CMK (cell line): ENCODE results near the gene MS4A6A.
A peak's percentile ranks its signal among the peaks of the same experiment; 100 is the strongest.
"Not testable (repeated sequence)": the region's sequence is repeated elsewhere in the genome, so short reads cannot be mapped to it uniquely, and the experiment has no call there.

Source experiments
- DNase-seq: peaks from one replicate; pipeline ENCODE4 v3.0.0-alpha.2; 2010; ENCODE audit warnings: low read depth

MS4A6A gene, protein sequence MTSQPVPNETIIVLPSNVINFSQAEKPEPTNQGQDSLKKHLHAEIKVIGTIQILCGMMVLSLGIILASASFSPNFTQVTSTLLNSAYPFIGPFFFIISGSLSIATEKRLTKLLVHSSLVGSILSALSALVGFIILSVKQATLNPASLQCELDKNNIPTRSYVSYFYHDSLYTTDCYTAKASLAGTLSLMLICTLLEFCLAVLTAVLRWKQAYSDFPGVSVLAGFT

DNA sequence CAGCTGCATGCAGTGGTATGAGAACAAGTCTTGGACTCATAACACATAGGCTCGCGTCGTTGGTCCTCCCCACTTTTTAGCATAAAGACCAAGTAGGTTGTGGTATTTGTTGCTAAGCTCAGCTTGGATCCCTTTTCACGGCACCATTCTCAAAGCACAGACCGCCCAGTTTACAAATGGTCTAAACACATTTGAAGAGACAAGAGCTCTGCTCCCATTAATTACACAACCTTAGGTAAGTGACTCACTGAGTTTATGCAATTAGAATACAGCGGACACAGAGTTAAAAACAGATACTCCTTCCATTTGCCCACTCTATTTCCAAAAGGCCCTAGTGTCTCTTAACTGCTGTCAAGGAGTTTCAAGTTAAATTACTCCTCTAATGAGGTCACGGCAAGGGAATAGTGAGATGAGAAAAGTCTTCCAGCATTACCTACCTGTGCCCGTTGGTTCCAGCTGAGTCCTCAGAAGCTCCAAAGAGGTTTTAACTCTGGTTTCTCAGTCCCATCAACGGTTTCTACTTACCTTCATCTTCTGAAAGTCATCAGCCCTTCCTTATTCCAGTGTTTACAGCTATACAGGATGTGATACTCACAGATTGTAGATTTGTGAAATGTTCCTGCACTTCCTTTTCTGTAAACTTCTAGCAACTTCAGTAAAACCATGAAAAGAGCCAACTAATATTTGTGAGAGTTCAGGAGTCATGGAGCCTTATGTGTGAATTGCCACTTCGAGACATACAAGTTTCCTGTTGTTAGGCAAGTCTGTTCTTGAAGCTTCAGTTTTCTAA is at the start of gene MS4A6A:
Gene MS4A6A (minus strand): TSS at position 543 of the 790 bp plus-strand sequence. CDS start 1,356 bp downstream, outside the sequence.
- no peak for DNase-seq

DNA sequence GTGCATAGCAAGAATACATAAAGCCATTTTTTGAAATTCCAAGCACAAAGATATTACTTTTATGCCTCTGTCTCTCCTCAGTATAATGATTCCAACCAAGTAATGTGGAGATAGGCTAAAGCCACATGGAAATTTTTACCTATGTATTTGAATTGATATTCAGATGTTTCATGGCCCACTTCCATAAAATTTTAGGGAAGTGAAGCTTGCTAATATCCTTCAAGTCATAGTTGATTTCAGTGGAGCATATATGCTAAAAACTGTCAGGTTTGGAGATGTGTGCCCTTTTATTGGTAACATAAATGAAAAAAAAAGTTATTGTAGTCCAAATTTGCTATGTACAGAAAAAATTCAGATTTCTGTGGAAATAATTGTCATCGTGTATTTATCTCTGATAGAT is 47.8 kb upstream of the MS4A6A start:
- DNase-seq = no peak

DNA sequence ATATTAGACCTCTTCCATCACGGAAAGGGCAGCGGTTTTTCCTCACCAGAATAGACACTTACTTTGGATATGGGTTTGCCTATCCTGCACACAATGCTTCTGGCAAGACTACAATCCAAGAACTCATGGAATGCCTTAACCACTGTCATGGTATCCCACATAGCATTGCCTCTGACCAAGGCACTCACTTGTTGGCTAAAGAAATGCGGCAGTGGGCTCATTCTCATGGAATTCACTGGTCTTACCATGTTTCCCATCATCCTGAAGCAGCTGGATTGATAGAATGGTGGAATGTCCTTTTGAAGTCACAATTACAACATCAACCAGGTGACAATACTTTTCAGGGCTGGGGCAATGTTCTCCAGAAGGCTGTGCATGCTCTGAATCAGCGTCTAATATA is 39.3 kb upstream of the MS4A6A start:
- no peak for DNase-seq

DNA sequence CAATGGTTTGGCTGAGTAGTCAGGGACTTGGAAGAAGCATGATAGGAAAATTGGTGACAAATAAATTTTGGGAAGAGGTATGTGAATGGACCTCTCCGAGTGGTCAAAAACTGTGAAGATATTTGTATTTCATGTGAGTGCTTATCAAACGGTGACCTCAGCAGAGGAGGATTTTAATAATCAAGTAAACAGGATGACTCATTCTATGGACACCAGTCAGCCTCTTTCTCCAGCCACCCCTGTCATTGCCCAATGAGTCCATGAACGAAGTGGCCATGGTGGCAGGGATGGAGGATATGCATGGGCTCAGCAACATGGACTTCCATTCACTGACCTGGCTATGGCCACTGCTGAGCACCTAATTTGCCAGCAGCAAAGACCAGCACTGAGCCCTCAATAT is 38.8 kb upstream of the MS4A6A start:
- DNase-seq = no peak

DNA sequence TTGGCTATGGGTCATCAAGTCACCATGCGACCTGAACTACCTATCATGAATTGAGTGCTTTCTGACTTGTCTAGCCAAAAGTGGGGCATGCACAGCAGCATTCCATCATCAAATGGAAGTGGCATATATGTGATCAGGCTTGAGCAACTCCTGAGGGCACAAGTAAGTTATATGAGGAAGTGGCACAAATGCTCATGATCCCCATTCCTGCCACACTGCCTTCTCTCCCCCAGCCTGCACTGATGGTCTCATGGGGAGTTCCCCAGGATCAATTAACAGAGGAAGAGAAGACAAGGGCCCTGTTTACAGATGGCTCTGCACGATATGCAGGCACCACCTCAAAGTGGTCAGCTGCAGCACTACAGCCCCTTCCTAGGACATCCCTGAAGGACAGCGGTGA is 38.3 kb upstream of the MS4A6A start:
- DNase-seq = no peak

DNA sequence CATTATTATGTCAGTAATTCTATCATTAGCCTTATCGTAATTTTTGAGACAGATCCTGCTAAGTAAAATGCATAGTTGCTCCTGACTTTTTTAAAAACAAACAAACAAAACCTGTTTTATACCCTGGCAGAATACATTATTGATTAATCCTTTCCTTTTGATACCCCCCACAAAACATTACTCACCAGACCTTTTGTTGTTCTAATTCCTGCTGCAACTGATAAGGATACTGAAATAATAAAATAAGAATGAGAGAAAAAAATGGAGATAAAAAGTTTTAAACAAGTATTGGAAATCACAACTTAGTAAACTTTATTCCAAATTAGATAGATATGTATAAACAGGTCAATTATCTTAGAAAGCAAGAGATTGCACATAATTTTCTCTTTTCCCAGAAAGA is 31.5 kb upstream of the MS4A6A start:
- DNase-seq = no peak

DNA sequence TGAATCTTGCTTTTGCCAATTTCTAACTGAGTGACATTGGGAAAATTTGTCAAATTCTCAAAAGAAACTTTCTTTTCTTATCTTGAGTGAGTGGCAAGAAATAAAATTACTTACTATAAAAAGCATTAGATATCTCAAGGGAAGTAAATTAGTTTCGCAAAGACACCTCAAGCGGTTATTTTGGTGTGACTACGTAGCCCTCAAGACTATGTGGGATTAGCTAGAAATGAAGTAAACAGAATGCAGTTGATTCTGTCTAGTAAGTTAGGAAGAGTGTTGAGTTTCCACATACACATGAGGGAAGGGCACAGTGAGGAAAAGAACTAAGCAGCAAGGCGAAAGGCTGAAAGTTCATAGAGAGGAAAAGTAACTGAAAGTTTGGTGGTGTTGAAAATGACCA is 28.3 kb upstream of the MS4A6A start:
- DNase-seq = no peak

DNA sequence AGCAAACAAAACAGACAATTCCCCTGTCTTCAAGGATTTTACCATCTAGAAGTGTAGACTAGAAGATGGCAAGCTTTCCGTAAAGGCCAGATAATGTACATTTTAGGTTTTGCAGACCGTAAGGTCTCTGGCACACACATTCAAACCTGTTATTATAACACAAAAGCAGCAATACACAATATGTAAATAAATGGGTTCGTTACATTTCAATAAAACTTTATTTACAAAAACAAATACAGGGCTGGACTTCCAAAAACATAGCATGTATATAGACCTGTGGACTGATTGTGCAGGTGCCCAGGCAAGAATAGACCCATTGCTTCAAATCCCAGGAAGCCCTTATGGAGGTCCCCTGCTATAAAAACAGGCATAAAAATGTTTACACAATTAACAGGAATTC is 27.1 kb upstream of the MS4A6A start:
- no peak for DNase-seq

DNA sequence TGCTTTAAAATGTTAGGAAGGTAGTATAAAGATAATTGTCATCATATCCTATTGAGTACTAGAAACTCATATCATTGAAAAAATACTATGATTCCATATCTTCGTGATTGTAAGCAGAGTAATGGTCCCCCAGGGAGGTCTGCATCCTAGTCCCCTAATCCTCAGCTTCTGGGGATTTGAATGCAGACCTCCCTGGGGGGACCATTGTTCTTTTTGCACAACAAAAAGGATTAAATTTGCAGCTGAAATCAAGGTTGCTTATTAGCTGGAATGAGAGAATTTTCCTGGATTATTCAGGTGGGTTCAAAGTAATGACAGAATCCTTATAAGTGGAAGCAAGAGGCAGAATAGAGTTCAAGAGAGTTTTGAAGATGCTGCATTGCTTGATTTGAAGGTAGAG is 26.1 kb upstream of the MS4A6A start:
- DNase-seq = no peak

DNA sequence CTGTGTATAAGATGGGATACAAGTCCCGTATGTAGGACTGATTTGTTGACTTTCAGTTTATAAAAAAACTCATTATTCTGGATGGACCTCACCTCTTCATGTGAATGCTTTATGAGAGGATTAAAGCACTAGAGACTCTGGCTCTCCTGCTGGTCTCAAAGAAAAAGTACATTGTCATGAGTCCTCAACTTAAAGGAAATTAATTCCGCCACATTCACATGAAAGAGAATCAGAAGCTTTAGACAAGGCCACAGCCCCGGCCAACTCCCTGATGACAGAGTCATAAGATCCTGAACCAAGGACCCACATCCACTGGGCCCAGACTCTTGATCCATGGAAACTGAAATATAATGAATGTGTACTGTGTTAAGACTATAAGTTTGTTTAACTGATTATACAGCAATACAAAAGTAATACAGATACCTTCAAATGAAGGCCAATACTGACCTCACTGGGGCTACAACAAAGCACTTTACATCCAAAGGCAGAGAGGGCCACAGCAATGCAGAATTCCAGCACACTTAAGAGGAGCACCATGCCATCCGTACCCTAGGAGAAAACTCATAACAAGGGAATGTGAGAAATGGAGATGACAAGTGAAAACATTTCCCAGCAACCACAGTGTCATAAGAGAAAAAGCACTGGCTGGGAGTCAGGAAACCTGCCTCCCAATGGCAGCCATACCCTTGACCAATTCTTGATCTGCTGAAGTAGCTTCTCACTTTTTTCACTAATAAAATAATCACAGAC is 25.4 kb upstream of the MS4A6A start:
- DNase-seq = no peak

DNA sequence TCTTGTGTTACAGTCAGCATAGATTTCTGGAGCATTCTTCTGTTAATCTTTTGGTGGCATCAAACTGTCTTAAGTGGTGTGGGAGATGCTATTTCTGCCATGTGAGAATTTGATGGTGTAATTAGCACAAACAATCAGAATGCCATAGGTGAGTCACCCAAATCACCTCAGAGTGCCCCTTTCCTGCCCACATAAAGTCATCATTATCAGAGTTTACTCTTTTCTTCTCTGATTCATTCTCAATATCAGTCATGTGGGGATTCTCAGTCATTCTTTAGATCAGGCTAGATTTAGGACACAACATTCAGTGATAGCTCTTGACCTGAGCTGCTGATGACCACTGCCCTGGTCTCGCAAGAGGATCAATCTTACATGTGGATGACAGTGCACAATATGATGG is 23.7 kb upstream of the MS4A6A start:
- DNase-seq = no peak

DNA sequence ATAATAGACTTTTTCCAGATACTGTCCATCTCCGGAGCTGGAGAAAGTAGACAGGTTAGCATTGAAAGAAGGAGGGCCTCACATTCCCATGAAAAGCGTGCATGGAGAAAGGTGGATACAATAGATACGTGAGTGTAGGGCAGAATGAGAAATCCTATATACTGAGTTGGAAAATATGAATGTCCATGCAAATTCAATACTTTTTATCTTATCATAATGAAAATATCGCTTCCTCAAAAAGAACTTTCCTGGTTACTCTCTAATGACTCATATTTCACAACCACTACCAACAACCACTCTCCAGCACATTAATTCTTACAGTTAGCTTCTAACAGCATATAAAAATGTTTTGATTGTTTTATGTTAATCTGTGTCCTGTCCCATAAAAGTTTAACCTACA is 22.0 kb upstream of the MS4A6A start:
- no peak for DNase-seq

DNA sequence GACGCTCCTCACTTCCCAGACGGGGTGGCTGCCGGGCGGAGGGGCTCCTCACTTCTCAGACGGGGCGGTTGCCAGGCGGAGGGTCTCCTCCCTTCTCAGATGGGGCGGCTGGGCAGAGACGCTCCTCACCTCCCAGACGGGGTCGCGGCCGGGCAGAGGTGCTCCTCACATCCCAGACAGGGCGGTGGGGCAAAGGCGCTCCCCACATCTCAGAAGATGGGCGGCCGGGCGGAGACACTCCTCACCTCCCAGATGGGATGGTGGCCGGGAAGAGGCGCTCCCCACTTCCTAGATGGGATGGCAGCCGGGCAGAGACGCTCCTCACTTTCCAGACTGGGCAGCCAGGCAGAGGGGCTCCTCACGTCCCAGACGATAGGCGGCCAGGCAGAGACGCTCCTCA is 18.5 kb upstream of the MS4A6A start:
- not testable (repeated sequence) for DNase-seq

DNA sequence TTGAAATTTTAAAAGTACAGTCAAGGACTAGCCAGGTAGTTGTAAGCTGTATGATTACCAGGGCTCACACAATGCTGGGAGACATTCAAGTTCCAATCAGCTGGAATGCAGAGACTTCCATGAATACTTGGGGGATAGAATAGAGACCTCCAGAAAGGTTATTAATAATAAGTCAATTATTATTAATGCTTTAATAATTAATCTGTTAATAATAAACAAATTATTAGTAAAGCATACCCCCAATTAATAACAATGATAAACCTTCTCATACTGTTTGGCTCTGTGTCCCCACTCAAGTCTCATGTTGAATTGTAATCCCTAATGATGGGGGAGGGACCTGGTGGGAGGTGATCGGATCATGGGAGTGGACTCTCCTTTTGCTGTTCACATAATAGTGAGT is 14.6 kb upstream of the MS4A6A start:
- DNase-seq = no peak

DNA sequence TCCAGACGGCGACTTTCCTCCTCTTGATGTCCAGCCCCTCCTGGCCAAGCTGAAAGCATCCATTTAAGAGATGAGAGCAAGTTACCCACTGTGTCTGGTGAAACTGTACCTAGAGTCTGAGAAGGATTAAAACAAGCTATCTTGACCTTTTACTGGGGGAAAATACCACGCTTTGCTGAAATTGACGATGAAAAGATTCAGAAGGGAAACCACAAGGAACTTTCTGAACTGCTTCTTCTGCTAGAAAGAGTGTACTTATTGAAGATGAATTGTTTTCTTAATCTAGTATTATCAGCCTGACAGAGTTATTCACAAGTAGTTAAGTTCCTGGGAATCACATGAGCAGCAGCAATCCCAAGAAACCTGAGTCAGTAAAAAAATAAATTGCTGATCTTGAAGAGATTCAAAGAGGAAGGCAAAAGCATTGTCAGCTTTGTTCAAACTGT is 13.1 kb upstream of the MS4A6A start:
- DNase-seq = no peak

DNA sequence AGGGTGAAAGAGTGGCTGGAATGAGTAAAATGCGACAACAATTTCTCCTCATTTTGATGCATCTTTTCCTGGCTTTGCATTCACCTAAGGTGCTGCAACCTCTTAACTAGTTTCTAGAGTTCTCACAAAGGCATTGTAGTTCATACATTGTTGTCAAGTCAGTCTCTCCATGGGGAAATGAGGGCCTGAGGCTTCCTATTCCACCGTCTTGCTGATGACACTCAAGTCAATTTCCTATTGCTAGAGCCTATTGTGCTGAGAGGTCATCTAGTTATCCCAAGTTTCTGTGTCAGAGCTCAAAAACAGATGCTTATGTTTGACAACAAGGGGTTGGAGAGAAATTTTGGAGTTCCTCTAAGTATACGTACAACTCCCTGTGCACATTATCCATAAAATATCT is 11.6 kb upstream of the MS4A6A start:
- DNase-seq = no peak

DNA sequence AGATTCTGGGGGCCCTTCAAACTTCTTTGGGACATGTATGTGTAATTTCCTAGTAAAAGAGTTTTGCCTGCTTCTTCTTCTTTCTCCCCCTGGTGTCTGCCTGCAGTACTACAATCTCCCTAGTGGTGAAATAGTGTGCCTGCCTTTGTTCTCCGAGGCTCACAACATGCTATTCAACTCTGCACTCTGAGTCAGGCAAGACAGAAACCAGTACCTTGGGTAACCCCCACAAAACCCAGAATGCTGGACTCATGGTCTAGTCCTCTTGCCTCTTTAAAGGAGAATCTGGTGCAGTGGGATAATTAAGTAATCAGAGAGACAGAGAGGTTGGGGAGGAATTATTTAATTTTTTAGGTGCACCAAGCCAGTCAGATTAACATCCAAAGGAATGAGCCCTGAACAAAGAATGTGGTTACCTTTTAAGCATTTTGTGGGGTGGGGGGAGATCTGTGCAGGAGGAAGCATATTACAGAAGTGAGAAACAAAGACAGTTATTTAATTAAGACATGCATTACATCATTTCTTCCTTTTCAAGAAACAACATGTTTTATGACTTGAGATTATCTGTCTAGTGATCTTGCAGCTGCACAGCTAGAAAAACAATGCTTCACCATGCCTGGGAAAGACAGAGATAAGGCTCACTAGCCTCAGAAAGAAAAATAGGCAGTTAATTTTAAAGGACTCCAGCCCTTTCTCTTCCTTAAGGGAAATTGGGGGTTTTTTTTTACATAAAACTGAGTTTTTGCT is 11.0 kb upstream of the MS4A6A start:
- peak; percentile 44 for DNase-seq

DNA sequence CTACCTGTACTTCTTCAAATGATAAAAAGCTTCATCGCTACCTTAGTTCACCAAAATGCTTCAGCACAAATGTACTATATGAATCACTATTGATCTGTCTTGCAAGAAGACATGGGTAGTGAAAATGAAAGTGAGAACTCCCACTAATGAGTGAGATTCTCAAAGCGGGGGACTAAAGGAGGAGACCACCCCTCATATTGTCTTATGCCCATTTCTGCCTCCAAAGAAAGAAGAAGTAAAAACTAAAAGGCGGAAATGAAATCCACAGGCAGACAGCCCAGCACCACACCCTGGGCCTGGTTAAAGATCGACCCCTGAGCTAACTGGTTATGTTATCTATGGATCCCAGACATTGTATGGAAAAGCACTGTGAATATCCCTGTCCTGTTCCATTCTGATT is 9.7 kb upstream of the MS4A6A start:
- DNase-seq = not testable (repeated sequence)

DNA sequence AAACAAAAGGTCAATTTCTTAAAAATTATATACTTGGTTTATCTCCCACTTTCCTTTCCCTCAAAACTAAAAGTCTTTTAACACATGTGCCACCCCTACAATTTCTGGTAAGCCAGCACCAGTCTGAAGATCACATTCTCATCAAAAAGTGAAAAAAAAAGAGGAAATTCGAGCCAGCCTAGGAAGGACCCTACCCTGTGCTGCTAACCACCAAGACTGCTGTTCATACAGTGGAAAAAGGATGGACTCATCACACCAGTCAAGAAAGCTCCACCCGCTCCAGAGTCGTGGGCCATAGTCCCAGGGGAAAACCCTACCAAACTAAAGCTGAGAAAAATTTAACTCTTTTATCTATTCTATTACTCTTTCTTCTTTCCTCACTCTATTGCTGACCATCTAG is 5.6 kb upstream of the MS4A6A start:
- DNase-seq = not testable (repeated sequence)

DNA sequence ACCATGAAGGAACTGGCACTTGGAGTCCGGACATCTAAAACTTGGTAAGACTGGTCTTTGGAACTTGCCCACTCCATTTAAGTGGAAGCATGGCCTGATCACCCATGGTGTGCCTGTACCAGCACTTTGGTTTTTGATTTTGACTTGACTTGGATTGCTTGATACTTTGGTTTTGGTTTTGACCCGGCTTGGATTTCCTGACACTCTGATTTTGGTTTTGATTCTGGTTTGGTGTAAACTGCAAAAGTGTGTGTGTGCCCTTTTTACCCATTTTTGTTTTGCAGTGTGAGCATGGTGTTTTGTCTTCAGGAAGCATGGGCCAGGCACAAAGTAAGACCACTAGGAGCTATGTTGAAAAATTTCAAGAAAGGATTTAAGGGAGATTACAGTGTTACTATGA is 3.2 kb upstream of the MS4A6A start:
- not testable (repeated sequence) for DNase-seq

DNA sequence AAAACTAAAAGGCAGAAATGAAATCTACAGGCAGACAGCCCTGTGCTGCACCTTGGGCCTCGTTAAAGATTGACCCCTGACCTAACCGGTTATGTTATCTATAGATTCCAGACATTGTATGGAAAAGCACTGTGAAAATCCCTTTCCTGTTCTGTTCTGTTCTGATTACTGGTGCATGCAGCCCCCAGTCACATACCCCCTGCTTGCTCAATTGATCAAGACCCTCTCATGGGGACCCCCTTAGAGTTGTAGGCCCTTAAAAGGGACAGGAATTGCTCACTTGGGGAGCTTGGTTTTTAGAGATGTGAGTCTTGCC is 2.6 kb upstream of the MS4A6A start:
- not testable (repeated sequence) for DNase-seq

DNA sequence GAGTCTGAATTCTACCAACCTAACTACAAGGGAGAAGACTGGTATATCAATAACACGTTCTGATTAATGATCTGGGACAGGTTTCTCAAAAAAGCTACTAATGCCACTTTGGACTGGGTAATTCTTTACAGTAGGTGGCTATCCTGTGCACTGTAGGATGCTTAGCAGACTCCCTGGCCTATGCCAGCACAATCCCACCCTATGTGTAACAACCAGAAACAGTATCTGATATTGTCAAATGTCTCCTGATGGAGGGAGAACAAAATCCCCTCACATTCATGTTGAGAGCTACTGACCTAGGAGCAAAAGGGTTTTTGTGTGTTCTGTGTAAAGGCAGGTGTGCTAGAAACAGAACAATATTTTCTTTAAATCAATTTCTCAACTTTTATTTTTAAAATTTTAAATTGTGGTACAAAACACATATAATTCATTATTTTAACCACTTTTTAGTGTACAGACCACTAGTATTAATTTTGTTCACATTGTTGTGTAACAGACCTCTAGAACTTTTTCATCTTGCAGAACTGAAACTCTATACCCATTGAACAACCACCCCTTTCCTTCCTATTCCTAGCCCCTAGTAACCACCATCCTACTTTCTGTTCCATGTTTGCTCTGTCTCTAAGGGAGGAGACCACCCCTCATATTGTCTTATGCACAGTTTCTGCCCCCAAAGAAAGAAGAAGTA is 2.1 kb upstream of the MS4A6A start:
- DNase-seq = no peak
